GM13976 (cell line): ENCODE results near the gene SCUBE1.

Experiments used
- DNase-seq: peaks from one replicate; pipeline ENCODE4 v3.0.0; 2012; ENCODE audit warnings: low spot score
- CTCF ChIP-seq: IDR thresholded peaks from 2 replicates; pipeline ENCODE4 v1.5.1; 2012; ENCODE audit warnings: borderline replicate concordance, mild to moderate bottlenecking; ENCODE audit not compliant: insufficient read depth; ENCODE audit errors: extremely low read depth, missing control alignments, control extremely low read depth
- in situ Hi-C: fragments of 300-500 bp; cut with MboI; formaldehyde crosslinking; loops from one replicate; pipeline ENCODE4 v1.12.0; 2022; ENCODE audit warnings: low sequenced_read_pairs, mixed read lengths, inconsistent platforms; ENCODE audit not compliant: unreplicated experiment

The SCUBE1 gene

GRCh38 chr22:43181321-43182076 lies 161.7 kb downstream of the SCUBE1 start:
- in situ Hi-C loops: no loop called here
- DNase-seq: no peak
- no peak for TF ChIP-seq CTCF

- DNase-seq: no peak
- TF ChIP-seq CTCF: no peak
- in situ Hi-C loops: no loop called here
These were observed 162.5 kb downstream of the SCUBE1 start for GRCh38 chr22:43180670-43181069.

- in situ Hi-C loops: no loop called here
- no peak for TF ChIP-seq CTCF
- no peak for DNase-seq
These were observed 163.3 kb downstream of the SCUBE1 start for GRCh38 chr22:43179911-43180195.

GRCh38 chr22:43179146-43179910 lies 163.8 kb downstream of the SCUBE1 start:
- TF ChIP-seq CTCF: no peak
- DNase-seq: no peak
- in situ Hi-C loops: no loop called here

- TF ChIP-seq CTCF: no peak
- DNase-seq: no peak
- in situ Hi-C loops: no loop called here
These were observed 165.7 kb downstream of the SCUBE1 start for GRCh38 chr22:43177479-43177878.

- TF ChIP-seq CTCF: no peak
- in situ Hi-C loops: no loop called here
- no peak for DNase-seq
These were observed 167.1 kb downstream of the SCUBE1 start for GRCh38 chr22:43176090-43176489.
